AG10803 (cell line): Measurements from ENCODE around the gene DAGLB.
"Not testable (repeated sequence)": the region's sequence is repeated elsewhere in the genome, so short reads cannot be mapped to it uniquely, and the experiment has no call there.

ENCODE experiments used
- DNase-seq: peaks from one replicate; pipeline ENCODE4 v3.0.0; 2010; ENCODE audit warnings: low read depth
- H3K4me3 ChIP-seq: 2 replicates; pipeline ENCODE4 v1.5.1; 2011; ENCODE audit warnings: mild to moderate bottlenecking, low read length, control low read depth
- CTCF ChIP-seq: conservative IDR thresholded peaks from 2 replicates; pipeline ENCODE4 v1.5.1; 2011; ENCODE audit warnings: mild to moderate bottlenecking, low read length, control low read depth, inconsistent platforms

DAGLB gene

GRCh38 chr7:6479067-6479466 lies 31.3 kb upstream of the DAGLB start:
- no peak for DNase-seq
- H3K4me3 ChIP-seq, result no peak overlapping the region
- no peak for TF ChIP-seq CTCF

GRCh38 chr7:6478186-6478585 lies 30.4 kb upstream of the DAGLB start:
- no peak for DNase-seq
- TF ChIP-seq CTCF, result no peak
- no peak overlapping the region for H3K4me3 ChIP-seq

- DNase-seq, result no peak
- TF ChIP-seq CTCF, result no peak
- no peak overlapping the region for H3K4me3 ChIP-seq
Observed at GRCh38 chr7:6477318-6477660, 29.5 kb upstream of the DAGLB start.

- no peak overlapping the region for H3K4me3 ChIP-seq
- no peak for DNase-seq
- TF ChIP-seq CTCF, result no peak
Observed at GRCh38 chr7:6476596-6477317, 29.0 kb upstream of the DAGLB start.

- no peak overlapping the region for H3K4me3 ChIP-seq
- no peak for DNase-seq
- TF ChIP-seq CTCF, result no peak
Observed at GRCh38 chr7:6475433-6476186, 27.9 kb upstream of the DAGLB start.

GRCh38 chr7:6465862-6466261 lies 18.1 kb upstream of the DAGLB start:
- no peak for TF ChIP-seq CTCF
- no peak overlapping the region for H3K4me3 ChIP-seq
- DNase-seq, result no peak

- not testable (repeated sequence) for DNase-seq, H3K4me3 ChIP-seq
Observed at GRCh38 chr7:6463609-6464008, 15.9 kb upstream of the DAGLB start.
